GM23248 (cell line): ENCODE measurements around the gene KDM2A.

Source experiments
- EZH2 ChIP-seq: fragments of 200-600 bp; sonication (generic); IDR thresholded peaks from 2 replicates; pipeline ENCODE4 v1.6.1; 2018; ENCODE audit warnings: antibody characterized with exemption, mild to moderate bottlenecking; ENCODE audit not compliant: insufficient read depth, poor library complexity, severe bottlenecking
- EZH2phosphoT487 ChIP-seq: fragments of 200-600 bp; sonication (generic); IDR thresholded peaks from 2 replicates; pipeline ENCODE4 v1.6.1; 2018; ENCODE audit warnings: antibody characterized with exemption, moderate library complexity, mild to moderate bottlenecking, low read depth; ENCODE audit not compliant: insufficient read depth

DNA sequence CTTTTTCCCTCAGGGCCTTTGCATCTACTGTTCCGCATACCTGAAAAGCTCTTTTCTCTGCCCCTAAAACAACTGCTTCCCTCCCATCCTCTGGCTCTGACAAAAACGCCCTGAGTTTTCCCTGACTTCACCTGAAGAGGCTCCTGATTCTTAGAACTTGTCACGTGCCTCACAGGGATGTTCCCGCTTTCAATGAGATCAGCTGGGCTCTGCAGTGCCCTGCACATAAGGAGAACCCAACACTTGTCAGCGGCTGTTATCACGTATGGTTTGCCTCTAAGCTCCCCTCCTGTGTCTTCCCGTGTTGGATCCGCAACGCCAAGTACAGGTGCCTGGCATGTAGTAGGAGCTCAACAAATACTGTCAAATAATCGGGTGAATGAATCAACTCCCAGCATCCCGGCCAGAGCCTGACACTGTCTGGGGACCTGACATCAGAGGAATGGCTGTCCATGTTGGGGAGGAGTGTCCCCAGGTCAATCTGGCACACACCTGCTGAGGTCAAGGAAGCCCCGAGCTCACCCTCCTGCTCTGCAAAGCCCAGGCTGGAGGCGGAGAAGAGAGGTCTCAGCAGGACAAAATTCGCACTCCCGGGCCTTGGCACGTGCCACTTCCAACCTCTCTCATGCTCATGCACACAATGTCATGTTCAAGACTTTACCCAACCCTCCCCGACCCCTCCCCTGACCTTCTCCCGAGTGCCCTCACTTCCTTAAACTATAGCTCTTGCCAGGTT, 143.1 kb downstream of the KDM2A start:
- no peak for TF ChIP-seq EZH2phosphoT487
- TF ChIP-seq EZH2, result no peak
